Endometrium (tissue), 2 donors: ENCODE results near the gene CD84.
"Not testable (repeated sequence)": the region's sequence is repeated elsewhere in the genome, so short reads cannot be mapped to it uniquely, and the experiment has no call there.

Experiments
- FAIRE-seq: peaks from 2 replicates; lab custom pipeline; 2012; peaks lifted over from hg19 to GRCh38; lab: Jason Lieb, UNC
- donor health status: control.
- donor health status: control.

CD84 gene

GRCh38 chr1:160504651-160505050 lies 74.6 kb downstream of the CD84 start:
- FAIRE-seq: no peak

DNA sequence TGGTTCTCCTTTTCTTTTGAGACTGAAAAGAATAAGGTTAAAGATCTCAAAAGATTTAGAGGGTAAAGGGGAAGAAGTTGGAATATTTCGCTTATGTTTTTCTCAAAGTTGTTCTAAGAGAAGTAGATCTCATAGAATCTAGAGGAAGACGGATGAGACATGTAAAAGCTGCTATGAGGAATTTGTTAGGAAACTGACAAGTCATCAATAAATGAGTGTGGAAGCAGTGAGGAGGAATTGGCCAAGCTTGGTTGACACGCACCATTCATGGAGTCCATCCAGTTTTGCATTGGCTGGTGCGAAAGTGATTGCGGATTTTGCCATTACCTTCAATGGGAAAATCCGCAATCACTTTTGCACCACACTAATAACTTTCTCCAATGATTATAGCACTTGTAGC lies 76.2 kb downstream of the CD84 start:
- no peak for FAIRE-seq

- no peak for FAIRE-seq
Measured at GRCh38 chr1:160500321-160500990, 78.8 kb downstream of the CD84 start.

GRCh38 chr1:160499631-160500030 lies 79.7 kb downstream of the CD84 start:
- no peak for FAIRE-seq

DNA sequence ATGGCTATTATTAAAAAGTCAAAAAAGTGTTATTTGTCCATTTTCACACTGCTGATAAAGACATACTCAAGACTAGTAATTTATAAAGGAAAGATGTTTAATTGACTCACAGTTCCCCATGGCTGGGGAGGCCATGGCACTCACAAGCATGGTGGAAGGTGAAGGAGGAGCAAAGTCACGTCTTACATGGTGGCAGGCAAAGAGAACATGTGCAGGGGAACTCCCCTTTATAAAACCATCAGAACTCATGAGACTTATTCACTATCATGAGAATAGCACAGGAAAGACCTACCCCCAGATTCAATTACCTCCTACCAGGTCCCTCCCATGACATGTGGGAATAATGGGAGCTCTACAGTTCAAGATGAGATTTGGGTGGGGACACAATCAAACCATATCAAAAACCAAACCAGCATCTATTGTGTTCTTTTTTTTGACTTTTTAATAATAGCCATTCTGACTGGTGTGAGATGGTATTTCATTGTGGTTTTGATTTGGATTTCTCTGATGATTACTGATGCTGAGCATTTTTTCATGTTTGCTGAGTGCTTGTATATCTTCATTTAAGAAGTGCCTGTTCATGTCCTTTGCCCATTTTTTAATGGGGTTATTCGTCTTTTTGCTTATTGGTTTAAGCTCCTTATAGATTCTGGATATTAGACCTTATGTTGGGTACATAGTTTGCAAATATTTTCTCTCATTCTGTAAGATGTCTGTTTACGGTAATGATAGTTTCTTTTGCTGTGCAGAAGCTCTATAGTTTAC lies 80.8 kb downstream of the CD84 start:
- FAIRE-seq: not testable (repeated sequence)

GRCh38 chr1:160496334-160496733 lies 83.0 kb downstream of the CD84 start:
- FAIRE-seq: no peak

DNA sequence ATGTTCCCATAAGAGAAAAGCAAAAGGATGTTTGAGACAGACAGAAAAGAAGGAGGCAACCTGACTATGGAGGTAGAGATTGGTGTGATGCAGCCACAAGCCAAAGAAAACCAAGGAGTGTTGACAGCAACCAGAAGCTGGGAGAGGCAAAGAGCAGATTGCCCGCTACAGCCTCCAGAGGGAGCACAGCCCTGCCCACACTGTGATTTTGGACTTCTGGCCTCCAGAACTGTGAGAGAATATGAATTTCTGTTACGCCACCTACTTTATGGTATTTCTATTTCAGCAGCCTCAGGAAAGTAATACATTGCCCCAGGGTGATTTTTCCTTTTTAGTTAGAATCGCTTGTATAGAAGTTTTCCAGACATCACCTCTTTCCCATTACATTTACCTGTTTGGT lies 84.7 kb downstream of the CD84 start:
- FAIRE-seq: no peak

DNA sequence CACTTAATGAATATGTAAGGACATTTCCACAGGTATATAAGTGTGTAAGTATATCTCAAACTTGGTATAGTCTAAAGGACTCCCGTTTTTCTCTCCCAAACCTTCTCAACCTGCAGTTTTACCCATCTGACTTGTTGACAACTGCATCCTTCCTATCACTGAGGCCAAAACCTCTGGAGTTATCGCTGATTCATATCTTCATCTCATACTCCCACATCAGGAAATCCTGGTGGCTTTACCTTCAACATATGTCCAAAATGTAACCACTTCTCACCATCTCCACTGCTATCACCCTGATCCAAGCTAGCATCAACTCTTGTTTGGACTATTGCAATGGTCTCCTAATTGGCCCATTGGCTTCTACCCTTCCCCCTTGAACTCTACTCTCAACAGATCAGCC lies 86.7 kb downstream of the CD84 start:
- no peak for FAIRE-seq

DNA sequence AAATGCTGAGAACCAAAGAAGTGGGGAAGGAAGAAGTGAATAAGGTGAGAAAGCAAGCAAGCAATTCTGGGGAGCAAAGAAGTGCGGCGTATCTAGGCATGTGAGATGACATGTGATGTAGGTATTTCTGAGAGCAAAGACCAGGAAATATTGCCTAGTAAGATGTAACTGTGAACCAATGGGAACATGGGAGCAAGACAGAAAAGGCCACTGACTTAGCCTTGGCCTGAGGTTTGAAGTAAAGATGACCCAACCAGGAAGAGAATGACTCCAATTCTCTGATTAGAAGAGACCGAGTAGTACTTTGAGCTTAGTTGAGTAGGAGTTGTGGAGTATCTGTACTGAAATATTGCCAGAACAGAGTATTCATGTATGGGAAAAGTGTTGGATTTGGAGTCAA lies 87.3 kb downstream of the CD84 start:
- no peak for FAIRE-seq
